Stimulated activated CD8-positive, alpha-beta memory T cell treated with anti-CD3 and anti-CD28 coated beads, Interleukin-12 subunit alpha, Interleukin-12 subunit beta, amount 100 ng/mL, for 24 hours (primary cell): ENCODE data around the gene CEMIP2.

Experiments used
- DNase-seq: peaks from one replicate; pipeline ENCODE4 v3.0.0-alpha.2; 2020; ENCODE audit errors: extremely low read depth

The CEMIP2 gene

GRCh38 chr9:71647094-71647591 is 121.2 kb downstream of the CEMIP2 start:
- DNase-seq = no peak

GRCh38 chr9:71646131-71646530 is 122.2 kb downstream of the CEMIP2 start:
- DNase-seq = no peak

- DNase-seq = no peak
These were observed 123.4 kb downstream of the CEMIP2 start for GRCh38 chr9:71644819-71645362.

GRCh38 chr9:71643330-71643729 is 125.0 kb downstream of the CEMIP2 start:
- no peak for DNase-seq

GRCh38 chr9:71642056-71642455 is 126.3 kb downstream of the CEMIP2 start:
- no peak for DNase-seq

GRCh38 chr9:71638627-71639026 is 129.7 kb downstream of the CEMIP2 start:
- DNase-seq = no peak

- no peak for DNase-seq
These were observed 130.4 kb downstream of the CEMIP2 start for GRCh38 chr9:71637926-71638325.

- no peak for DNase-seq
These were observed 130.9 kb downstream of the CEMIP2 start for GRCh38 chr9:71637375-71637774.

- DNase-seq = no peak
These were observed 132.0 kb downstream of the CEMIP2 start for GRCh38 chr9:71636143-71636839.

- no peak for DNase-seq
These were observed 133.6 kb downstream of the CEMIP2 start for GRCh38 chr9:71634752-71635151.
